Bronchial epithelial cell (primary cell): Measurements from ENCODE around the gene SURF4. TPM values are rescaled to one million over a fixed set of nuclear protein-coding genes. Genes with fewer than 3 reads are reported as not detected.
"Not testable (repeated sequence)": the region's sequence is repeated elsewhere in the genome, so short reads cannot be mapped to it uniquely, and the experiment has no call there.

Source experiments
- DNase-seq: peaks from one replicate; pipeline ENCODE4 v3.0.0-alpha.2; 2010; ENCODE audit warnings: low read depth
- FAIRE-seq: peaks from 2 replicates; lab custom pipeline; 2011; peaks lifted over from hg19 to GRCh38; lab: Jason Lieb, UNC
- H3K27me3 ChIP-seq: 2 replicates; pipeline ENCODE4 v1.5.1; 2011; ENCODE audit warnings: low read length; ENCODE audit not compliant: control insufficient read depth, insufficient read depth
- H3K36me3 ChIP-seq: 2 replicates; pipeline ENCODE4 v1.5.1; 2011; ENCODE audit warnings: low read length; ENCODE audit not compliant: control insufficient read depth, insufficient read depth
- H3K4me3 ChIP-seq: 2 replicates; pipeline ENCODE4 v1.5.1; 2011; ENCODE audit warnings: mild to moderate bottlenecking, low read depth, low read length, control low read depth
- total RNA-seq: library from RNA; depleted of rRNA; stranded (reverse); fragments of >200 nt; gene quantifications from 2 replicates; pipeline ENCODE4 v1.2.1, GENCODE V29; 2014
- TF ChIP-seq, protein P1 (sequence below): IDR thresholded peaks from 2 replicates; pipeline ENCODE4 v1.5.1; 2011; ENCODE audit warnings: mild to moderate bottlenecking, moderate library complexity, low read length, control low read depth, inconsistent platforms; ENCODE audit not compliant: insufficient read depth, severe bottlenecking

The SURF4 gene
- total RNA-seq, 1 donor from 2014 or later = 295 TPM

DNA sequence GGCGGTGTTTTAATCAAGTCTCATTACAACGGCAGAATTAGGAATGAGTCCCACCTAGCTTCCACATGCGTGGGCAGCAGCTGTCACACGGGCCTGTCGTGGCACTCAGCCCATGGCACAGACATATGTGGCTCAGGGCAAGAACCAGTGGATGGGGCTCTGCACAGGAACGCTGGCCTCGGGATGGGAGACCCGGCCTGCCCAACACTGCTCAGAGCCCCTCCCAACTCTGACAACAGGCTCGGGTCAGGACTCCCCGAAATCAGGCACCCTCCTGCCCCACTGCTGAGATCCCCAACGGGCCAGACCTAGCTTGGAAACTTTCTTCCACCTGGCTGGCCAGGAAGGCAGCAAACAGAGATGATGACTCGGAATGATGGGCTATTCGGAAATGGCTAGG lies 34.9 kb downstream of the SURF4 start:
- H3K27me3 ChIP-seq = no peaks in the 10 kb centered on the region
- DNase-seq (no peak), FAIRE-seq (no peak)
- H3K36me3 ChIP-seq = peaks cover 40% of the 10 kb centered on the region
- TF ChIP-seq, protein P1, sequence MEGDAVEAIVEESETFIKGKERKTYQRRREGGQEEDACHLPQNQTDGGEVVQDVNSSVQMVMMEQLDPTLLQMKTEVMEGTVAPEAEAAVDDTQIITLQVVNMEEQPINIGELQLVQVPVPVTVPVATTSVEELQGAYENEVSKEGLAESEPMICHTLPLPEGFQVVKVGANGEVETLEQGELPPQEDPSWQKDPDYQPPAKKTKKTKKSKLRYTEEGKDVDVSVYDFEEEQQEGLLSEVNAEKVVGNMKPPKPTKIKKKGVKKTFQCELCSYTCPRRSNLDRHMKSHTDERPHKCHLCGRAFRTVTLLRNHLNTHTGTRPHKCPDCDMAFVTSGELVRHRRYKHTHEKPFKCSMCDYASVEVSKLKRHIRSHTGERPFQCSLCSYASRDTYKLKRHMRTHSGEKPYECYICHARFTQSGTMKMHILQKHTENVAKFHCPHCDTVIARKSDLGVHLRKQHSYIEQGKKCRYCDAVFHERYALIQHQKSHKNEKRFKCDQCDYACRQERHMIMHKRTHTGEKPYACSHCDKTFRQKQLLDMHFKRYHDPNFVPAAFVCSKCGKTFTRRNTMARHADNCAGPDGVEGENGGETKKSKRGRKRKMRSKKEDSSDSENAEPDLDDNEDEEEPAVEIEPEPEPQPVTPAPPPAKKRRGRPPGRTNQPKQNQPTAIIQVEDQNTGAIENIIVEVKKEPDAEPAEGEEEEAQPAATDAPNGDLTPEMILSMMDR = no peak
- H3K4me3 ChIP-seq = no peak overlapping the region

DNA sequence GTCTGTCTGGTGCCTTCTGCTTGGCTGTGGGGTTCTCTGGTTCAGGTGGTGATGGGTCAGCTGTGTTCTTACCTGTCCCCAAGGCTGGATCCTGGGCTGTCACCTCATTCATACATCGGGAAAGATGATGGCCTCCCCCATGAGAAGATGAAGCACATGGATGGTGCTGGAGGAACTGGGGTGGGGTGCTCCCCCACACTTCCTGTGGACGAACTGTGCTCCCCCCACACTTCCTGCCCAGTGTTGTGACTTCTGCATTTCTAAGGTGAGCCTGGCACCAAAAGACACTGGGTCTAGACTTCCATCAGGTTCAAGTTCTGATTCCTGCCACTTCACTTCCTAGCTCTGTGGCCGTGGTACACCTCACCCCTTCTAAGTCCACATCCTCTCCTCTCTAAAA lies 35.6 kb downstream of the SURF4 start:
- Histone ChIP-seq H3K27me3 (no peaks in the 10 kb centered on the region), H3K36me3 (peaks cover 36% of the 10 kb centered on the region), H3K4me3 (no peak overlapping the region)
- FAIRE-seq (peak; percentile 47), DNase-seq (no peak)
- TF ChIP-seq, protein P1 = no peak

DNA sequence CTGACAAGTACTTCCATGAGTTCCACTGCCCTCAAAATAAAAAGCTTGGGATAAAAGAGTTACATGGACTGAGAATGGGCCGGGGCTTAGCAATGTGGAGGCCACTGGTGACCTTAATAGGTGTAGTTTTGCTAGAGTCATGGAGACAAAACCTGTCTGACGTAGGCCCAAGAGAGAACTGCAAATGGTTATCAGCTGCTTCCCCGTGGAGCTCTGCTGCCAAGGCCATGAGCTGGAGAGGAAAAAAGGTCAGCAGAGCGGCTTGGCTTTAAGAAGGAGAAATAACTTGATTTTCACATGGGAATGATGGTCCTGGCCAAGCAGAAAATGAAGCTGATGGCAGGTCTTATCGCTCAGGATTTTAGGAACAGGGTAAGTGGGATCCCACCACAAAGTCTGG lies 36.2 kb downstream of the SURF4 start:
- peaks cover 30% of the 10 kb centered on the region for H3K36me3 ChIP-seq
- TF ChIP-seq, protein P1 = no peak
- no peaks in the 10 kb centered on the region for H3K27me3 ChIP-seq
- DNase-seq (no peak), FAIRE-seq (no peak)
- H3K4me3 ChIP-seq = no peak overlapping the region

DNA sequence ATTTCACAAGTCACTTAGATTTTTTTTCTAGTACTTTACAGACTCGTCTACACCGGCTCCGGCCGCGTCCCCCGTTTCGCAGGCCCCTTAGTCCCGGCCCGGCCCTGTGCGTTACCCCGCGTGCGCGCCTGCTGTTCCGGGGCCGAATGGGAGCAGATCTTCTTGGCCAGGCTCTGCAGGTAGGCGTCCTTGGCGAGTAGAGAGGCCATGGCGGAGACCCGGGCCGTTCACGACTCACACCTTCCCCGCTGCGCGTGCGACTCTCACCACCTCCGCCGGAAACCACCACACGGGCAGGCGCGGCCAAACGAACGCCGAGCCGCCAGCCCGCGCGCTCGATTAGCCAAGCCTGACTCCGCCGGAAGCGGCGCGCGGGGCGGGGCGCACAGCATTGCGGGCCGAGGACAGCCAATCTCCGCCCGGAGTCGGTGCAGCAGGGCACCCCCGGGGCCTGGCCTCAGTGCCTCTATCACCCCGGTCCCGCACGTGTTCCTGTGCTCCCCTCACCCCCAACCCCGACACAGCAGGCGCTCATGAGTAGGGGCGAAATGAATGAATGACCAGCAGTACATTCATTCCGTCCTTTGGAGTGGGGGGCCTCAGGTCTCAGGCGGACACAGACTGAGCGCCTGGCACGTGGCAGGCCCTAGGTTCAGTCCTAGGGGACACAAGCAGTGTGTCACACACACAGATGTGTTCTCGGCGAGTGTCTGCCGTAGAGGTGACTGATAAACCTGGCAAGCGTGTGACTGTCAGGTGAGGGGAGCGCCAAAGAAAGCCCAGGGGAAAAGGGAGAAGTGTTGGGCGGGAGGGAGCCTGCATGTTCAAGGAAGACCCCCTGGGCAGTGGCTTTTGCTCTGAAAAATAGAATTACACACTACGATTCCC lies 39.7 kb downstream of the SURF4 start, which contains the start of gene SURF6:
Gene SURF6, minus strand, starts transcription at position 265 of the 888 bp plus-strand sequence. Its CDS starts 56 bp downstream, at position 209.
- TF ChIP-seq, protein P1 = no peak
- peak within 1 kb of the TSS; percentile 94 for H3K4me3 ChIP-seq
- DNase-seq = peak; percentile 71
- no peak for FAIRE-seq
- peaks cover 30% of the 10 kb centered on the region for H3K36me3 ChIP-seq
- H3K27me3 ChIP-seq = no peaks in the 10 kb centered on the region

DNA sequence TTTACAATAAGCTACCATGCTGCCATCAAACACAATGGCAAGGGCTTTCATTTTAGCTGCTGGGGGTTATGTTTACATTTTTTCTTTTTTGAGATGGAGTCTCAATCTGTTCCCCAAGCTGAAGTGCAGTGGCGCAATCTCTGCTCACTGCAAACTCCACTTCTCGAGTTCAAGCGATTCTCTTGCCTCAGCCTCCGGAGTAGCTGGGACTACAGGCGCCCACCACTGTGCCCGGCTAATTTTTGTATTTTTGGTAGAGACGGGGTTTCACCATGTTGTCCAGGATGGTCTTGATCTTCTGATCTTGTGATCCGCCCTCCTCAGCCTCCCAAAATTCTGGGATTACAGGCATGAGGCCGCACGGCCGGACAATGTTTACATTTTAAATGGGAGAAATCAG lies 41.0 kb downstream of the SURF4 start:
- not testable (repeated sequence) for DNase-seq, H3K27me3 ChIP-seq, FAIRE-seq
- peak overlapping the region; percentile 94 for H3K4me3 ChIP-seq
- peaks cover 24% of the 10 kb centered on the region for H3K36me3 ChIP-seq

GRCh38 chr9:133334161-133334560 lies 41.7 kb downstream of the SURF4 start:
- TF ChIP-seq, protein P1 = no peak
- DNase-seq (no peak), FAIRE-seq (no peak)
- H3K27me3 ChIP-seq = no peaks in the 10 kb centered on the region
- H3K4me3 ChIP-seq = no peak overlapping the region
- H3K36me3 ChIP-seq = peaks cover 22% of the 10 kb centered on the region
